GM19023 (cell line): ENCODE measurements around the gene AFF1.
"Not testable (repeated sequence)": the region's sequence is repeated elsewhere in the genome, so short reads cannot be mapped to it uniquely, and the experiment has no call there.

Source experiments
- ATAC-seq: cut with Tn5 transposase; IDR thresholded peaks from one replicate; pipeline ENCODE4 v1.9.1; 2021; ENCODE audit warnings: mild to moderate bottlenecking, moderate library complexity; ENCODE audit not compliant: unreplicated experiment

The AFF1 gene

GRCh38 chr4:87134122-87134521 lies 199.3 kb downstream of the AFF1 start:
- ATAC-seq, result no peak

GRCh38 chr4:87141428-87141827 lies 206.6 kb downstream of the AFF1 start:
- ATAC-seq, result no peak

DNA sequence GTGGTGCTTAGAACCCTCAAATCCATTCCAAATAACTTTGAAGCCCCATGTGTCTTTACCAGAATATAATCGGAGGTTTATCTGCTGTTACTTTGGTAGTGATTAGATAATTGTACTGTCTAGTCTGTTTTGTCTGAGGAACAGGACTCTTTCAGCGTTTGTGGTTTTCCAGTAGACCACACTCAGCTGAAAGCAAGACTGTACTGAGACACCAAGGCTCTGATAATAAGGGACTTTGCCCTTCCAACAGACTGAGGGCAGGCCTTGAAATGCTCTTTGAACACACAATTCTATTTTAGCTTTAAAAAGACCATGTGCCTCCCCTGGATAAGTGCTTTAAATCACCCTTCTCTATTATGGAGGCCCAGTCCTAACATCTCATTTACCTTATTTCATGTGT lies 209.5 kb downstream of the AFF1 start:
- peak; percentile 64 for ATAC-seq

DNA sequence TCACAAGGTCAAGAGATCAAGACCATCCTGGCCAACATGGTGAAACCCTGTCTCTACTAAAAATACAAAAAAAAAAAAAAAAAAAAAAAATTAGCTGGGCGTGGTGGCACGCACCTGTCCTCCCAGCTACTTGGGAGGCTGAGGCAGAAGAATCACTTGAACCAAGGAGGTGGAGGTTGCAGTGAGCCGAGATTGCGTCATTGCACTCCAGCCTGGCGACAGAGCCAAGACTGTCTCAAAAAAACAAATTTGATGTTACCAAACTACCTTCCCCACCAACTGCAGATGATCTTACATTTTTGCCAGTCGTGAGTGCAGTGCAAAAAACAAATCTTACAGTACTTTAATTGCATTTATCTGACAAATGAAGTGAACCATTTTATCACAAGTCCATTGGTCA lies 211.1 kb downstream of the AFF1 start:
- ATAC-seq, result not testable (repeated sequence)

GRCh38 chr4:87147116-87147515 lies 212.3 kb downstream of the AFF1 start:
- no peak for ATAC-seq

DNA sequence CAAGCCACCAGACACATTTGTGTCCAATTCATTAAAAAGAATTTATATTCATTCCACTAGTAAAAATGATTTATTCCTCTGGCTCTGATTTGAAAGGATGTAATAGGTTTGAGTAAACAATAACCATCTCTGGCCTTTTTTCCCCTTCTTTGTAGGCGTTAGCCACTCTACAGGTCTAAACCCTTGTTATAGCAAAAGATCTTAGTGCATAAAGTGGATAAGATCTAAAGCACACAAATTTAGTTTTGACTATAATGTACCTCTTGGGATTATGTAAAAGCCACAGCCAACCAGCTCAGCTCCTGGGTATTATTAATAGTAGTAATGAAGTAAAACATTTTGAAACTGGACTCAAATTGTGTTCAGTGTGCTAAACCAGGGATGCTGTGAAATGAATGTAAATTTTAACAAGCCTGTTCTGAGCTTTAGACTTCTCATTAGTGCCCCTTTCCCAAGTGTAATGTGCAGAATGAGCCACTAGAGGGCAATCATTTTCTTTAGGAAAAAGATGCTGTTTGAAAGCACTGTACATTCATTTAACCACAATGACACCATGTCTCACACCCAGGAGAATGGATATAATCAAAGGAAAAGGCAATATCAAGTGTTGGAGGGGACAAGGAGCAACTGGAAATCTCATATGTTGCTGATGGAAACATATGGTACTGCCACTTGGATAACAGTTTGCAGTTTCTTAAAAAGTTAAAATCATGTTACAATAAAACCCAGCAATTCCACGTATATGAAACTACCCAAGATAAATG lies 215.9 kb downstream of the AFF1 start:
- ATAC-seq, result peak; percentile 60

- no peak for ATAC-seq
Observed at GRCh38 chr4:87151730-87152129, 216.9 kb downstream of the AFF1 start.

DNA sequence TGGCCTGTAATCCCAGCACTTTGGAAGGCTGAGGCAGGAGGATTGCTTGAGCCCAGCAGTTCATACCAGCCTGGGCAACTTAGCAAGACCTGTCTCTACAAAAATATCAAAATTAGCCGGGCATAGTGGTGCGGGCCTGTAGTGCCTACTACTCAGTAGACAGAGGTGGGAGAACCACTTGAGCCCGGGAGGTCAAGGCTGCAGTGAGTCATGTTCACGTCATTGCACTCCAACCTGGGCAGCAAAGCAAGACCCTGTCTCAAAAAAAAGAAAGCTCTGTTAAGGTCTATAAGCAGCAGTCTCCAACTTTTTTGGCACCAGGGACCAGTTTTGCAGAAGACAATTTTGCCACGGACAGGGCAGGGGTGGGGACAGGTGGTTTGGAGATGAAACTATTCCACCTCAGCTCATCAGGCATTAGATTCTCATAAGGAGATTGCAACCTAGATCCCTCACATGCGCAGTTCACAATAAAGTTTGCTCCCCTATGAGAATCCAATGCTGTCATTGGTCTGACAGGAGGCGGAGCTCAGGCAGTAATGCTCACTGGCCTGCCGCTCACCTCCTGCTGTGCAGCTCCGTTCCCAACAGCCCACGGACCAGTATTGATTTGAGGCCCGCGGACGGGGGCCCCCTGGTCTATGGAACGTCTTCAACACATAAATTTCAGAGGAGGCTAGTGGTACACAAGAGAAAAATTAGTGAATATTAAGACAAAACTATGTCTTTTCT lies 217.7 kb downstream of the AFF1 start:
- no peak for ATAC-seq

DNA sequence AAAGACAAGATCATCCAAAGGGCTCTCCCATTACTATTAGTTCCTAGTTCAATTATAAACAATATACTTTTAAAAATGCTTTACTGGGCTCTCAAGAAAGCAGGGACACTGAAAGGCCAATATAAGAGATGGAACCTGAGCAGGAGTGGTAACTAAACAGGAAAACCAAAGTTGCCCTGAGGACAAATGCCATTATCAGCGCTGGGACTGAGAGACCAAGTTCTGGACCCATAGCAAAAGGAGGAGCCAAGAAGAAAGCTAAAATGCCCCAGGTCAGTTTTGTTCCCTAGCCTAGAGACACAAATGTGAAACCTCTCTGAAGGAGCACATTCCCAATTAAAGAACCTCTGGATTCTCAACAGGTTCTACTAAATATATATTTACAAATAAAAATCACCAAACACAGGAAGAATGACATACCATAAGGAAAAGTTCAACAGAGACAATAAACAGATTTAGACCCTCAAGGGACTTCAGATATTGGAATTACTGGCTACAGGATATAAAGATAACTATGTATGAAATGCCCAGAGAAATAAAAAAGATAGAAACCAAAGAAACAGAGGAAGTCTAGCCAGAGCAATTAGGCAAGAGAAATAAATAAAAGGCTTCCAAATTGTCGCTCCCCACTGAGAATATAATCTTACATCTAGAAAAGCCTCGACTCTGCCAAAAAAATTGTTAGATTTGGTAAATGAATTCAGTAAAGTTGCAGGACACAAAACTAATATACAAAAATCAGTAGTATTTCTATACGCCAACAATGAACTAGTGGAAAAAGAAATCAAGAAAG lies 218.5 kb downstream of the AFF1 start:
- no peak for ATAC-seq

- ATAC-seq, result no peak
Observed at GRCh38 chr4:87165892-87166291, 231.1 kb downstream of the AFF1 start.

- no peak for ATAC-seq
Observed at GRCh38 chr4:87166296-87166854, 231.6 kb downstream of the AFF1 start.

GRCh38 chr4:87171944-87172343 lies 237.1 kb downstream of the AFF1 start:
- ATAC-seq, result no peak

DNA sequence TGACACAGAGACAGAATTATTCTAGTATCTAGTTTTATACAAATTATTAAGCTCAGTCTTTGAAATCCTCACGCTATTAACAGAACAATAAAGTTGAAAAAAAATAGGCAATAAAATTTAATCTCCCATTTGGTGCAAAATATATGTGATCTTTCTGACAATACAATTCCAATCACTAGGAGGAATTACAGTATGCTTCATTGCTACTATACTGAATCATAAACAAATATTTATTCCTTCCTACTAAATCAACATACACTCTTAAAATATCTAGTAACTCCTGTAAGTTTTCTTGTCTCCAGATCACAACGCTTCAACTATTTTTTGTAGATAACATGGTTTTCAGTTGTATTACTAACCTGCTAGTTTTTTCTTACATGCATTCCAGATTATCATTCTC lies 239.9 kb downstream of the AFF1 start:
- no peak for ATAC-seq

GRCh38 chr4:87179751-87180150 lies 244.9 kb downstream of the AFF1 start:
- no peak for ATAC-seq

GRCh38 chr4:87180767-87181166 lies 246.0 kb downstream of the AFF1 start:
- ATAC-seq, result no peak

DNA sequence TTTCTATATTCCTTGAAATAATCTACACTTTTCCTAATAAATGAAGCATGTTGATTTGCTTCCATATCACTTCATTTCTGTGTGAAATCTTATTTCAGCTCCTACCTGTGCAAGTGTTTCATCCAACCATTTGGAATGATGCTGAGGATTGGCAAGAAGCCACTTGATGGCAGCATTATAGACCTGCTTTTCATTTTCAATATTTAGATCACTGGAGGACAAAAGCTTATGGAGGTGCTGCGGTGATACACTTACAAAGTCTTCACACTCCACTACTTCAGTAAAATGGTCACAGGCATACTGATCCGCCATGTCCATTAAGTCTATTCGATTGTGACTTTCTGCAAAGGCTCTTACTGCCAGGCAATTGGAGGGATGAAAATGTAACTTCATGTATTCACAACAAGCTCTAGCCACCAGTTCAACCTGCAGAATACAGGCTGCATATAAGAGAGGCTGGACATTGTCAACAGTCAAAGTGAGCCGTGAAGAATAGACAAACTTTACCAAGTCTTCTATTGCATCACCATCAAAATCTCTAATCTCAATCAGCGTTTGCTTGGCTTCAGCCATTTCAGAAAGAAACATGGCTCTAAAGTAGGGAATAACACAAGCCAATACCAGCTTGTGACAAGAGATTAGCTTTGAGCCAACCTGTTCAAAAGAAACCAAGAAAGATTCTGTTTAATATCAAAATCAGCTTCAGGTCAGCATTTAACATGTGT lies 250.5 kb downstream of the AFF1 start:
- no peak for ATAC-seq

GRCh38 chr4:87188048-87188447 lies 253.2 kb downstream of the AFF1 start:
- no peak for ATAC-seq

DNA sequence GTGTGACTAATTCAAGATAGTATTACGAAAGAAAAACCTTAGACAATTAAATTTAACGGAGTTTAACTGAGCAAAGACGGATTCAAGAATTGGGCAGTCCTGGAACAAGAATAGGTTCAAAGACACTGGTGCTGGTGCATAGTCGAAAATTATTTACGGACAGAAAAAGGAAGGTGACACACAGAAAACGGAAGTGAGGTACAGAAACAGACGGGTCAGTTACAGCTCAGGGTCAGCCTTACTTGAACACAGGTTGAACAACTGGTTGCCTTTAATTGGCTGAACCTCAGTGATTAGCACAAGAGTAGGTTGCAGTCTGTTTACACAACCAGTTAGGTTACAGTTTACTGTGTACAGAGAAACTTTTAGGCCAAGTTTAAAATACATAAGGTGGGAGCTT lies 254.1 kb downstream of the AFF1 start:
- ATAC-seq, result no peak
